ENCODE measurements around the gene INPP1. TPM values are rescaled to one million over a fixed set of nuclear protein-coding genes. Genes with fewer than 3 reads are reported as not detected.

Gene INPP1
- total RNA-seq, 1 experiment from 2014 or later, result 4.3 TPM

- no peak overlapping the region for H4K8ac ChIP-seq (replicated peaks; ENCODE audit: insufficient read length, low read depth, low read length)
- no peak overlapping the region for H3K9ac ChIP-seq (ENCODE audit: extremely low read depth, insufficient read length, low read length)
- H2BK20ac ChIP-seq (ENCODE audit: low read depth, low read length, poor library complexity, severe bottlenecking), result no peak overlapping the region
- no peak overlapping the region for H3K56ac ChIP-seq (ENCODE audit: insufficient read length, low read depth, low read length)
- Mint-ChIP-seq H3K4me1 (peaks cover 13 to 17% of the 10 kb centered on the region in 2 experiments), H3K27ac (peak overlapping the region in 2 of 3 experiments; percentile 42 to 50; a peak in 2 of 7 replicates), H3K36me3 (ENCODE audit: insufficient read depth in 1 of 3, low read depth in 3 of 3) (peaks cover 29 to 44% (median 42%) of the 10 kb centered on the region in 3 experiments), H3K27me3 (ENCODE audit: low read depth) (no peaks in the 10 kb centered on the region; the same call in 1 of the 2 replicates), H3K4me3 (no peak overlapping the region), H3K9me3 (peaks cover 10 to 11% of the 10 kb centered on the region in 2 experiments; a peak in 3 of 5 replicates)
- H2BK5ac ChIP-seq (ENCODE audit: insufficient read length, low read length), result no peak overlapping the region
- WGBS (ENCODE audit: extremely low coverage, insufficient read length, low lambda C conversion rate), result no CpG with 5 or more reads among the region's 1 CpG
- no peak overlapping the region for H3K23ac ChIP-seq (ENCODE audit: insufficient read length, low read depth, low read length)
- no peaks in the 10 kb centered on the region; the same call in 1 of the 2 replicates for H3K79me2 ChIP-seq (ENCODE audit: insufficient read depth, low read length)
- no peak overlapping the region for H3T11ph ChIP-seq (ENCODE audit: low read length)
- H3K27ac ChIP-seq (ENCODE audit: insufficient read length, low read depth, low read length), result no peak overlapping the region
- no peaks in the 10 kb centered on the region for H3K23me2 ChIP-seq (ENCODE audit: insufficient read length, low read depth, low read length, poor library complexity, severe bottlenecking)
- no peaks in the 10 kb centered on the region for H3K9me3 ChIP-seq (ENCODE audit: control insufficient read depth, low read depth, low read length)
- no peak overlapping the region for H4K5ac ChIP-seq (ENCODE audit: insufficient read length, low read depth, low read length)
- H3K79me1 ChIP-seq (ENCODE audit: insufficient read depth, low read depth, low read length, poor library complexity, severe bottlenecking), result no peaks in the 10 kb centered on the region
- H4K91ac ChIP-seq (ENCODE audit: insufficient read length, low read depth, low read length), result no peak overlapping the region
- H3K4me2 ChIP-seq (ENCODE audit: insufficient read depth, insufficient read length, low read length), result no peak overlapping the region
- 0 out of 2 replicates have a peak, but pooled peaks cover 4% of the 10 kb centered on the region for H3K4me1 ChIP-seq (ENCODE audit: insufficient read depth, low read length)
- H3K14ac ChIP-seq (ENCODE audit: insufficient read depth, low read length), result no peak overlapping the region
- TF ChIP-seq CTCF (conservative IDR thresholded peaks at IDR 0.05), result no peak
- no peak overlapping the region for H3K4ac ChIP-seq (ENCODE audit: low read depth, low read length)
- no peak overlapping the region for H3K18ac ChIP-seq (ENCODE audit: insufficient read length, low read depth, low read length)
- DNase-seq, result no peak
- no peak overlapping the region for H2AFZ ChIP-seq (ENCODE audit: low read length)
- H4K20me1 ChIP-seq (ENCODE audit: control insufficient read depth, insufficient read depth, insufficient read length), result no peaks in the 10 kb centered on the region
- H2BK12ac ChIP-seq (ENCODE audit: insufficient read length, low read depth, low read length), result no peak overlapping the region
- H2BK15ac ChIP-seq (ENCODE audit: low read depth, low read length), result no peak overlapping the region
- H3K27me3 ChIP-seq (ENCODE audit: insufficient read depth, low read length), result no peaks in the 10 kb centered on the region
- no peak overlapping the region for H2BK120ac ChIP-seq (ENCODE audit: low read depth, low read length, poor library complexity, severe bottlenecking)
- no peak overlapping the region for H2AK5ac ChIP-seq (ENCODE audit: insufficient read length, low read length)
These were observed 41.3 kb upstream of the INPP1 start for GRCh38 chr2:190302052-190302451.

All from H9 (cell line).